ENCODE results near the gene RAP1GDS1. TPM values are rescaled to one million over a fixed set of nuclear protein-coding genes. Genes with fewer than 3 reads are reported as not detected.

Gene RAP1GDS1
- total RNA-seq, 1 donor from 2014 or later: 64.5 TPM

GRCh38 chr4:98245226-98245625, 16.0 kb upstream of the RAP1GDS1 start:
- no peaks in the 10 kb centered on the region for H3K36me3 ChIP-seq (ENCODE audit: insufficient read depth, low read length)
- Mint-ChIP-seq H3K9me3 (ENCODE audit: unreplicated experiment) (no peaks in the 10 kb centered on the region), H3K36me3 (ENCODE audit: low read depth, unreplicated experiment) (no peaks in the 10 kb centered on the region), H3K4me1 (ENCODE audit: low read depth, unreplicated experiment) (no peaks in the 10 kb centered on the region), H3K27me3 (ENCODE audit: low read depth, unreplicated experiment) (peaks cover 2% of the 10 kb centered on the region), H3K27ac (ENCODE audit: unreplicated experiment) (no peak overlapping the region), H3K4me3 (ENCODE audit: unreplicated experiment) (no peak overlapping the region)
- H2AFZ ChIP-seq (ENCODE audit: low read depth, low read length): no peak overlapping the region
- no peak overlapping the region for H3K4me2 ChIP-seq (ENCODE audit: low read length)
- H4K20me1 ChIP-seq (ENCODE audit: insufficient read depth, low read length): no peaks in the 10 kb centered on the region
- no peak overlapping the region for H3K9ac ChIP-seq (ENCODE audit: low read length)
- no peak for TF ChIP-seq EZH2 (IDR thresholded peaks at IDR 0.05; ENCODE audit: insufficient read depth, low read length)
- FAIRE-seq (no peak), DNase-seq (ENCODE audit: low read depth) (no peak)
- H3K4me1 ChIP-seq (ENCODE audit: insufficient read depth, low read length): no peaks in the 10 kb centered on the region
- H3K27me3 ChIP-seq (ENCODE audit: insufficient read depth, low read length): no peaks in the 10 kb centered on the region
- H3K79me2 ChIP-seq (ENCODE audit: insufficient read depth, low read length): no peaks in the 10 kb centered on the region
- no peak overlapping the region for H3K4me3 ChIP-seq (ENCODE audit: insufficient read depth, low read depth, low read length)
- no peaks in the 10 kb centered on the region for H3K9me3 ChIP-seq (ENCODE audit: insufficient read depth, low read depth, low read length)
- no peak overlapping the region for H3K27ac ChIP-seq (ENCODE audit: low read depth, low read length)

- H3K9me3 ChIP-seq (ENCODE audit: insufficient read depth, low read depth, low read length): no peaks in the 10 kb centered on the region
- no peak overlapping the region for H3K9ac ChIP-seq (ENCODE audit: low read length)
- Mint-ChIP-seq H3K36me3 (ENCODE audit: low read depth, unreplicated experiment) (peaks cover 2% of the 10 kb centered on the region), H3K4me3 (ENCODE audit: unreplicated experiment) (no peak overlapping the region), H3K27ac (ENCODE audit: unreplicated experiment) (no peak overlapping the region), H3K9me3 (ENCODE audit: unreplicated experiment) (no peaks in the 10 kb centered on the region), H3K4me1 (ENCODE audit: low read depth, unreplicated experiment) (no peaks in the 10 kb centered on the region), H3K27me3 (ENCODE audit: low read depth, unreplicated experiment) (peaks cover 2% of the 10 kb centered on the region)
- no peak overlapping the region for H3K27ac ChIP-seq (ENCODE audit: low read depth, low read length)
- H3K4me1 ChIP-seq (ENCODE audit: insufficient read depth, low read length): no peaks in the 10 kb centered on the region
- H3K36me3 ChIP-seq (ENCODE audit: insufficient read depth, low read length): no peaks in the 10 kb centered on the region
- FAIRE-seq (no peak), DNase-seq (ENCODE audit: low read depth) (no peak)
- no peak overlapping the region for H3K4me3 ChIP-seq (ENCODE audit: insufficient read depth, low read depth, low read length)
- no peaks in the 10 kb centered on the region for H4K20me1 ChIP-seq (ENCODE audit: insufficient read depth, low read length)
- no peaks in the 10 kb centered on the region for H3K27me3 ChIP-seq (ENCODE audit: insufficient read depth, low read length)
- H2AFZ ChIP-seq (ENCODE audit: low read depth, low read length): no peak overlapping the region
- H3K4me2 ChIP-seq (ENCODE audit: low read length): no peak overlapping the region
- H3K79me2 ChIP-seq (ENCODE audit: insufficient read depth, low read length): no peaks in the 10 kb centered on the region
- no peak for TF ChIP-seq CTCF (IDR thresholded peaks at IDR 0.05; ENCODE audit: insufficient read depth, low read depth, low read length)
- TF ChIP-seq EZH2 (IDR thresholded peaks at IDR 0.05; ENCODE audit: insufficient read depth, low read length): no peak
Observed at GRCh38 chr4:98248934-98249333, 12.2 kb upstream of the RAP1GDS1 start.

GRCh38 chr4:98249831-98250230, 11.4 kb upstream of the RAP1GDS1 start:
- Histone ChIP-seq H3K9me3 (ENCODE audit: insufficient read depth, low read depth, low read length) (no peaks in the 10 kb centered on the region), H3K4me2 (ENCODE audit: low read length) (no peak overlapping the region), H3K36me3 (ENCODE audit: insufficient read depth, low read length) (no peaks in the 10 kb centered on the region), H3K4me1 (ENCODE audit: insufficient read depth, low read length) (no peaks in the 10 kb centered on the region), H3K79me2 (ENCODE audit: insufficient read depth, low read length) (no peaks in the 10 kb centered on the region), H3K9ac (ENCODE audit: low read length) (no peak overlapping the region), H3K27ac (ENCODE audit: low read depth, low read length) (no peak overlapping the region), H3K4me3 (ENCODE audit: insufficient read depth, low read depth, low read length) (no peak overlapping the region), H4K20me1 (ENCODE audit: insufficient read depth, low read length) (no peaks in the 10 kb centered on the region), H2AFZ (ENCODE audit: low read depth, low read length) (no peak overlapping the region), H3K27me3 (ENCODE audit: insufficient read depth, low read length) (no peaks in the 10 kb centered on the region)
- TF ChIP-seq EZH2 (IDR thresholded peaks at IDR 0.05; ENCODE audit: insufficient read depth, low read length) (no peak), CTCF (IDR thresholded peaks at IDR 0.05; ENCODE audit: insufficient read depth, low read depth, low read length) (no peak)
- no peaks in the 10 kb centered on the region for H3K4me1 Mint-ChIP-seq (ENCODE audit: low read depth, unreplicated experiment)
- DNase-seq (ENCODE audit: low read depth): no peak
- peaks cover under 1% of the 10 kb centered on the region for H3K27me3 Mint-ChIP-seq (ENCODE audit: low read depth, unreplicated experiment)
- no peak overlapping the region for H3K4me3 Mint-ChIP-seq (ENCODE audit: unreplicated experiment)
- no peak overlapping the region for H3K27ac Mint-ChIP-seq (ENCODE audit: unreplicated experiment)
- no peak for FAIRE-seq
- peaks cover 2% of the 10 kb centered on the region for H3K36me3 Mint-ChIP-seq (ENCODE audit: low read depth, unreplicated experiment)
- H3K9me3 Mint-ChIP-seq (ENCODE audit: unreplicated experiment): no peaks in the 10 kb centered on the region

Measured in astrocyte (in vitro differentiated cells and primary cell).